GM23338 (cell line): Measurements from ENCODE around the gene PCGF2.

Experiments
- CREB1 ChIP-seq: fragments of 250-450 bp; sonication (Bioruptor Pico); IDR thresholded peaks from 2 replicates; pipeline ENCODE4 v1.5.0; 2020; ENCODE audit warnings: low read depth, mild to moderate bottlenecking, moderate library complexity
- EZH2 ChIP-seq: fragments of 200-600 bp; sonication (generic); IDR thresholded peaks from one replicate; pipeline ENCODE4 v1.8.0; 2017; ENCODE audit warnings: antibody characterized with exemption, mild to moderate bottlenecking, low read depth; ENCODE audit not compliant: unreplicated experiment
- EZH2phosphoT487 ChIP-seq: fragments of 200-600 bp; sonication (generic); IDR thresholded peaks from one replicate; pipeline ENCODE4 v1.8.1; 2018; ENCODE audit warnings: antibody characterized with exemption; ENCODE audit not compliant: unreplicated experiment
- POLR2AphosphoS5 ChIP-seq: IDR thresholded peaks from 2 replicates; pipeline ENCODE4 v1.6.1; 2016; ENCODE audit warnings: antibody characterized with exemption, low read depth
- STAT1 ChIP-seq: IDR thresholded peaks from one replicate; pipeline ENCODE4 v1.6.1; 2016; ENCODE audit warnings: antibody characterized with exemption; ENCODE audit not compliant: unreplicated experiment
- TF ChIP-seq, protein P1 (sequence below), 2 experiments: fragments of 200-600 bp in 1 of 2; sonication (generic) in 1 of 2; conservative IDR thresholded peaks; 2 replicates each; pipeline versions ENCODE4 v1.5.1 to v1.6.1; 2016 to 2017; ENCODE audit warnings: antibody characterized with exemption in 2 of 2, low read depth in 2 of 2, mild to moderate bottlenecking in 2 of 2, moderate library complexity in 1 of 2
- TF ChIP-seq, protein P2 (sequence below): IDR thresholded peaks from one replicate; pipeline ENCODE4 v1.6.1; 2018; ENCODE audit warnings: antibody characterized with exemption; ENCODE audit not compliant: unreplicated experiment

DNA sequence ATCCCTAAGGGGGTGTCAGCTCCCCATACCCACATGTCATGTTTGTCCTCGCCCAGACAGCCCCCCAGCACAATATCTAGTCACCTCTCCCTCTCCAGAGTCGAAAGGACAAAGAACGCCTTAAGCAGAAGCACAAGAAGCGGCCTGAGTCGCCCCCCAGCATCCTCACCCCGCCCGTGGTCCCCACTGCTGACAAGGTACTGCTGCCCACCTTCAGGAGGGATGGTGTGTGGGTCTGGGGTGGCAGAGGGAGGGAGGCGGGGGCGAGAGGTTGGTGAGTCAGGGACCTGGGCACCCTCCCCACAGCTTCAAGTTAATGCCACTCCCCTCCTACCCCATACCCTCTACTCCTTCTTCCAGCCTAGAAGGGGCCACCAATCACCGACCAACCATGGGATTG lies 35.5 kb downstream of the PCGF2 start:
- TF ChIP-seq, protein P1, sequence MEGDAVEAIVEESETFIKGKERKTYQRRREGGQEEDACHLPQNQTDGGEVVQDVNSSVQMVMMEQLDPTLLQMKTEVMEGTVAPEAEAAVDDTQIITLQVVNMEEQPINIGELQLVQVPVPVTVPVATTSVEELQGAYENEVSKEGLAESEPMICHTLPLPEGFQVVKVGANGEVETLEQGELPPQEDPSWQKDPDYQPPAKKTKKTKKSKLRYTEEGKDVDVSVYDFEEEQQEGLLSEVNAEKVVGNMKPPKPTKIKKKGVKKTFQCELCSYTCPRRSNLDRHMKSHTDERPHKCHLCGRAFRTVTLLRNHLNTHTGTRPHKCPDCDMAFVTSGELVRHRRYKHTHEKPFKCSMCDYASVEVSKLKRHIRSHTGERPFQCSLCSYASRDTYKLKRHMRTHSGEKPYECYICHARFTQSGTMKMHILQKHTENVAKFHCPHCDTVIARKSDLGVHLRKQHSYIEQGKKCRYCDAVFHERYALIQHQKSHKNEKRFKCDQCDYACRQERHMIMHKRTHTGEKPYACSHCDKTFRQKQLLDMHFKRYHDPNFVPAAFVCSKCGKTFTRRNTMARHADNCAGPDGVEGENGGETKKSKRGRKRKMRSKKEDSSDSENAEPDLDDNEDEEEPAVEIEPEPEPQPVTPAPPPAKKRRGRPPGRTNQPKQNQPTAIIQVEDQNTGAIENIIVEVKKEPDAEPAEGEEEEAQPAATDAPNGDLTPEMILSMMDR (conservative IDR thresholded peaks at IDR 0.05; ENCODE audit: low read depth in 2 of 2): no peak
- TF ChIP-seq EZH2 (no peak), EZH2phosphoT487 (no peak), POLR2AphosphoS5 (no peak), CREB1 (CRISPR knock-in tag) (no peak), STAT1 (no peak)
- TF ChIP-seq, protein P2, sequence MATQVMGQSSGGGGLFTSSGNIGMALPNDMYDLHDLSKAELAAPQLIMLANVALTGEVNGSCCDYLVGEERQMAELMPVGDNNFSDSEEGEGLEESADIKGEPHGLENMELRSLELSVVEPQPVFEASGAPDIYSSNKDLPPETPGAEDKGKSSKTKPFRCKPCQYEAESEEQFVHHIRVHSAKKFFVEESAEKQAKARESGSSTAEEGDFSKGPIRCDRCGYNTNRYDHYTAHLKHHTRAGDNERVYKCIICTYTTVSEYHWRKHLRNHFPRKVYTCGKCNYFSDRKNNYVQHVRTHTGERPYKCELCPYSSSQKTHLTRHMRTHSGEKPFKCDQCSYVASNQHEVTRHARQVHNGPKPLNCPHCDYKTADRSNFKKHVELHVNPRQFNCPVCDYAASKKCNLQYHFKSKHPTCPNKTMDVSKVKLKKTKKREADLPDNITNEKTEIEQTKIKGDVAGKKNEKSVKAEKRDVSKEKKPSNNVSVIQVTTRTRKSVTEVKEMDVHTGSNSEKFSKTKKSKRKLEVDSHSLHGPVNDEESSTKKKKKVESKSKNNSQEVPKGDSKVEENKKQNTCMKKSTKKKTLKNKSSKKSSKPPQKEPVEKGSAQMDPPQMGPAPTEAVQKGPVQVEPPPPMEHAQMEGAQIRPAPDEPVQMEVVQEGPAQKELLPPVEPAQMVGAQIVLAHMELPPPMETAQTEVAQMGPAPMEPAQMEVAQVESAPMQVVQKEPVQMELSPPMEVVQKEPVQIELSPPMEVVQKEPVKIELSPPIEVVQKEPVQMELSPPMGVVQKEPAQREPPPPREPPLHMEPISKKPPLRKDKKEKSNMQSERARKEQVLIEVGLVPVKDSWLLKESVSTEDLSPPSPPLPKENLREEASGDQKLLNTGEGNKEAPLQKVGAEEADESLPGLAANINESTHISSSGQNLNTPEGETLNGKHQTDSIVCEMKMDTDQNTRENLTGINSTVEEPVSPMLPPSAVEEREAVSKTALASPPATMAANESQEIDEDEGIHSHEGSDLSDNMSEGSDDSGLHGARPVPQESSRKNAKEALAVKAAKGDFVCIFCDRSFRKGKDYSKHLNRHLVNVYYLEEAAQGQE: no peak
